ENCODE data around the gene RGS19.
A peak's percentile ranks its signal among the peaks of the same experiment; 100 is the strongest.
"Not testable (repeated sequence)": the region's sequence is repeated elsewhere in the genome, so short reads cannot be mapped to it uniquely, and the experiment has no call there.

Gene RGS19

GRCh38 chr20:64098471-64099013 lies 19.2 kb upstream of the RGS19 start:
- Histone ChIP-seq H3K4me3 (ENCODE audit: low read depth, low read length) (no peak overlapping the region), H3K9me3 (ENCODE audit: control insufficient read depth, insufficient read depth, low read length) (no peaks in the 10 kb centered on the region), H3K9ac (ENCODE audit: low read depth, low read length) (no peak overlapping the region), H3K4me1 (ENCODE audit: control insufficient read depth, insufficient read depth, low read length) (no peaks in the 10 kb centered on the region), H3K36me3 (ENCODE audit: control insufficient read depth, insufficient read depth, low read length) (no peaks in the 10 kb centered on the region), H3K27me3 (ENCODE audit: control insufficient read depth, insufficient read depth, low read length) (peaks cover 10% of the 10 kb centered on the region)

- peaks cover 5% of the 10 kb centered on the region for H3K4me1 ChIP-seq (ENCODE audit: control insufficient read depth, insufficient read depth, low read length)
- no peak overlapping the region for H3K4me3 ChIP-seq (ENCODE audit: low read depth, low read length)
- H3K27me3 ChIP-seq (ENCODE audit: control insufficient read depth, insufficient read depth, low read length) = peaks cover 7% of the 10 kb centered on the region
- H3K9ac ChIP-seq (ENCODE audit: low read depth, low read length) = no peak overlapping the region
- H3K9me3 ChIP-seq (ENCODE audit: control insufficient read depth, insufficient read depth, low read length) = no peaks in the 10 kb centered on the region
- no peaks in the 10 kb centered on the region for H3K36me3 ChIP-seq (ENCODE audit: control insufficient read depth, insufficient read depth, low read length)
These were observed 17.2 kb upstream of the RGS19 start for GRCh38 chr20:64096535-64096934.

GRCh38 chr20:64095927-64096326 lies 16.6 kb upstream of the RGS19 start:
- no peaks in the 10 kb centered on the region for H3K9me3 ChIP-seq (ENCODE audit: control insufficient read depth, insufficient read depth, low read length)
- H3K4me1 ChIP-seq (ENCODE audit: control insufficient read depth, insufficient read depth, low read length) = peaks cover 5% of the 10 kb centered on the region
- peaks cover 6% of the 10 kb centered on the region for H3K27me3 ChIP-seq (ENCODE audit: control insufficient read depth, insufficient read depth, low read length)
- no peak overlapping the region for H3K4me3 ChIP-seq (ENCODE audit: low read depth, low read length)
- no peaks in the 10 kb centered on the region for H3K36me3 ChIP-seq (ENCODE audit: control insufficient read depth, insufficient read depth, low read length)
- no peak overlapping the region for H3K9ac ChIP-seq (ENCODE audit: low read depth, low read length)

GRCh38 chr20:64095455-64095854 lies 16.1 kb upstream of the RGS19 start:
- Histone ChIP-seq H3K4me3 (ENCODE audit: low read depth, low read length) (no peak overlapping the region), H3K27me3 (ENCODE audit: control insufficient read depth, insufficient read depth, low read length) (peaks cover 3% of the 10 kb centered on the region), H3K36me3 (ENCODE audit: control insufficient read depth, insufficient read depth, low read length) (no peaks in the 10 kb centered on the region), H3K9ac (ENCODE audit: low read depth, low read length) (no peak overlapping the region), H3K4me1 (ENCODE audit: control insufficient read depth, insufficient read depth, low read length) (peaks cover 5% of the 10 kb centered on the region), H3K9me3 (ENCODE audit: control insufficient read depth, insufficient read depth, low read length) (no peaks in the 10 kb centered on the region)

GRCh38 chr20:64093013-64093503 lies 13.7 kb upstream of the RGS19 start:
- Histone ChIP-seq H3K27me3 (ENCODE audit: control insufficient read depth, insufficient read depth, low read length) (peaks cover 3% of the 10 kb centered on the region), H3K9me3 (ENCODE audit: control insufficient read depth, insufficient read depth, low read length) (no peaks in the 10 kb centered on the region), H3K9ac (ENCODE audit: low read depth, low read length) (no peak overlapping the region), H3K4me1 (ENCODE audit: control insufficient read depth, insufficient read depth, low read length) (peaks cover 5% of the 10 kb centered on the region), H3K36me3 (ENCODE audit: control insufficient read depth, insufficient read depth, low read length) (no peaks in the 10 kb centered on the region), H3K4me3 (ENCODE audit: low read depth, low read length) (no peak overlapping the region)

- H3K9ac ChIP-seq (ENCODE audit: low read depth, low read length) = peak overlapping the region; percentile 1
- no peaks in the 10 kb centered on the region for H3K9me3 ChIP-seq (ENCODE audit: control insufficient read depth, insufficient read depth, low read length)
- peaks cover 3% of the 10 kb centered on the region for H3K27me3 ChIP-seq (ENCODE audit: control insufficient read depth, insufficient read depth, low read length)
- no peak overlapping the region for H3K4me3 ChIP-seq (ENCODE audit: low read depth, low read length)
- H3K36me3 ChIP-seq (ENCODE audit: control insufficient read depth, insufficient read depth, low read length) = no peaks in the 10 kb centered on the region
- H3K4me1 ChIP-seq (ENCODE audit: control insufficient read depth, insufficient read depth, low read length) = peaks cover 5% of the 10 kb centered on the region
These were observed 13.1 kb upstream of the RGS19 start for GRCh38 chr20:64092258-64093012.

GRCh38 chr20:64091770-64092169 lies 12.5 kb upstream of the RGS19 start:
- Histone ChIP-seq H3K9me3 (ENCODE audit: control insufficient read depth, insufficient read depth, low read length) (no peaks in the 10 kb centered on the region), H3K36me3 (ENCODE audit: control insufficient read depth, insufficient read depth, low read length) (no peaks in the 10 kb centered on the region), H3K4me3 (ENCODE audit: low read depth, low read length) (no peak overlapping the region), H3K9ac (ENCODE audit: low read depth, low read length) (peak overlapping the region; percentile 1), H3K4me1 (ENCODE audit: control insufficient read depth, insufficient read depth, low read length) (peaks cover 5% of the 10 kb centered on the region), H3K27me3 (ENCODE audit: control insufficient read depth, insufficient read depth, low read length) (peaks cover 3% of the 10 kb centered on the region)

GRCh38 chr20:64091340-64091739 lies 12.0 kb upstream of the RGS19 start:
- Histone ChIP-seq H3K4me3 (ENCODE audit: low read depth, low read length) (no peak overlapping the region), H3K9me3 (ENCODE audit: control insufficient read depth, insufficient read depth, low read length) (no peaks in the 10 kb centered on the region), H3K9ac (ENCODE audit: low read depth, low read length) (no peak overlapping the region), H3K4me1 (ENCODE audit: control insufficient read depth, insufficient read depth, low read length) (peaks cover 5% of the 10 kb centered on the region), H3K27me3 (ENCODE audit: control insufficient read depth, insufficient read depth, low read length) (peaks cover 3% of the 10 kb centered on the region), H3K36me3 (ENCODE audit: control insufficient read depth, insufficient read depth, low read length) (no peaks in the 10 kb centered on the region)

GRCh38 chr20:64090165-64090564 lies 10.8 kb upstream of the RGS19 start:
- no peaks in the 10 kb centered on the region for H3K36me3 ChIP-seq (ENCODE audit: control insufficient read depth, insufficient read depth, low read length)
- H3K4me3 ChIP-seq (ENCODE audit: low read depth, low read length) = no peak overlapping the region
- H3K9ac ChIP-seq (ENCODE audit: low read depth, low read length) = no peak overlapping the region
- no peaks in the 10 kb centered on the region for H3K9me3 ChIP-seq (ENCODE audit: control insufficient read depth, insufficient read depth, low read length)
- peaks cover 9% of the 10 kb centered on the region for H3K27me3 ChIP-seq (ENCODE audit: control insufficient read depth, insufficient read depth, low read length)
- peaks cover 6% of the 10 kb centered on the region for H3K4me1 ChIP-seq (ENCODE audit: control insufficient read depth, insufficient read depth, low read length)

- H3K4me1 ChIP-seq (ENCODE audit: control insufficient read depth, insufficient read depth, low read length); H3K9ac ChIP-seq (ENCODE audit: low read depth, low read length); H3K9me3 ChIP-seq (ENCODE audit: control insufficient read depth, insufficient read depth, low read length); H3K36me3 ChIP-seq (ENCODE audit: control insufficient read depth, insufficient read depth, low read length); H3K4me3 ChIP-seq (ENCODE audit: low read depth, low read length): not testable (repeated sequence)
- H3K27me3 ChIP-seq (ENCODE audit: control insufficient read depth, insufficient read depth, low read length) = peaks cover 19% of the 10 kb centered on the region
These were observed 9.3 kb upstream of the RGS19 start for GRCh38 chr20:64088586-64088985.

GRCh38 chr20:64087226-64087825 lies 8.0 kb upstream of the RGS19 start:
- not testable (repeated sequence) for H3K4me3 ChIP-seq (ENCODE audit: low read depth, low read length); H3K9ac ChIP-seq (ENCODE audit: low read depth, low read length); H3K36me3 ChIP-seq (ENCODE audit: control insufficient read depth, insufficient read depth, low read length); H3K9me3 ChIP-seq (ENCODE audit: control insufficient read depth, insufficient read depth, low read length)
- Histone ChIP-seq H3K27me3 (ENCODE audit: control insufficient read depth, insufficient read depth, low read length) (peaks cover 24% of the 10 kb centered on the region), H3K4me1 (ENCODE audit: control insufficient read depth, insufficient read depth, low read length) (peaks cover 11% of the 10 kb centered on the region)

GRCh38 chr20:64086801-64087200 lies 7.5 kb upstream of the RGS19 start:
- Histone ChIP-seq H3K27me3 (ENCODE audit: control insufficient read depth, insufficient read depth, low read length) (peaks cover 27% of the 10 kb centered on the region), H3K9ac (ENCODE audit: low read depth, low read length) (no peak overlapping the region), H3K4me1 (ENCODE audit: control insufficient read depth, insufficient read depth, low read length) (peaks cover 8% of the 10 kb centered on the region)

More at GRCh38 chr20:64086801-64087200, 7.5 kb upstream of the RGS19 start:
- no peak overlapping the region for H3K4me3 ChIP-seq (ENCODE audit: low read depth, low read length)
- H3K9me3 ChIP-seq (ENCODE audit: control insufficient read depth, insufficient read depth, low read length) = no peaks in the 10 kb centered on the region
- H3K36me3 ChIP-seq (ENCODE audit: control insufficient read depth, insufficient read depth, low read length) = no peaks in the 10 kb centered on the region
